Neural progenitor cell (in vitro differentiated cells): ENCODE data around the gene NCOA4. TPM values are rescaled to one million over a fixed set of nuclear protein-coding genes. Genes with fewer than 3 reads are reported as not detected.
"Not testable (repeated sequence)": the region's sequence is repeated elsewhere in the genome, so short reads cannot be mapped to it uniquely, and the experiment has no call there.

Source experiments
- DNase-seq: peaks from one replicate; pipeline ENCODE4 v3.0.0-alpha.2; 2016; ENCODE audit warnings: low spot score
- H2AFZ ChIP-seq: fragments of 200-600 bp; sonication (generic); replicated peaks from 2 replicates; pipeline ENCODE4 v1.6.1; 2016; ENCODE audit warnings: antibody characterized with exemption
- H3F3A ChIP-seq: fragments of 200-600 bp; sonication (generic); 2 replicates; pipeline ENCODE4 v1.6.1; 2016; ENCODE audit warnings: antibody characterized with exemption, low read depth
- H3K27ac ChIP-seq: fragments of 200-600 bp; sonication (generic); 2 replicates; pipeline ENCODE4 v1.5.1; 2016; ENCODE audit warnings: mild to moderate bottlenecking
- H3K27me3 ChIP-seq: fragments of 200-600 bp; sonication (generic); 2 replicates; pipeline ENCODE4 v1.6.1; 2016; ENCODE audit warnings: mild to moderate bottlenecking, moderate library complexity
- H3K36me3 ChIP-seq: fragments of 200-600 bp; sonication (generic); 2 replicates; pipeline ENCODE4 v1.5.1; 2016
- H3K4me1 ChIP-seq: fragments of 200-600 bp; sonication (generic); 2 replicates; pipeline ENCODE4 v1.6.1; 2016; ENCODE audit warnings: mixed run types
- H3K4me2 ChIP-seq: fragments of 200-600 bp; sonication (generic); 2 replicates; pipeline ENCODE4 v1.6.1; 2016
- H3K4me3 ChIP-seq: fragments of 200-600 bp; sonication (generic); 2 replicates; pipeline ENCODE4 v1.5.1; 2016
- H3K79me2 ChIP-seq: fragments of 200-600 bp; sonication (generic); 2 replicates; pipeline ENCODE4 v1.6.1; 2016; ENCODE audit warnings: low read depth
- H3K9ac ChIP-seq: fragments of 200-600 bp; sonication (generic); 2 replicates; pipeline ENCODE4 v1.6.1; 2016
- H3K9me3 ChIP-seq: fragments of 200-600 bp; sonication (generic); 2 replicates; pipeline ENCODE4 v1.5.1; 2016; ENCODE audit warnings: low read depth
- H4K20me1 ChIP-seq: fragments of 200-600 bp; sonication (generic); 2 replicates; pipeline ENCODE4 v1.6.1; 2016; ENCODE audit warnings: low read depth
- H3K27ac Mint-ChIP-seq: 3 replicates; pipeline ENCODE4 v1.8.0; 2021; ENCODE audit warnings: mixed read lengths
- H3K27me3 Mint-ChIP-seq: 2 replicates; pipeline ENCODE4 v1.8.0; 2022; ENCODE audit warnings: low read depth, mild to moderate bottlenecking, inconsistent platforms, moderate library complexity, mixed read lengths; ENCODE audit not compliant: insufficient read depth
- H3K36me3 Mint-ChIP-seq: 3 replicates; pipeline ENCODE4 v1.8.0; 2021; ENCODE audit warnings: mixed read lengths
- H3K4me1 Mint-ChIP-seq: 3 replicates; pipeline ENCODE4 v1.8.0; 2021; ENCODE audit warnings: mixed read lengths
- H3K4me3 Mint-ChIP-seq: 3 replicates; pipeline ENCODE4 v1.8.0; 2021; ENCODE audit warnings: mild to moderate bottlenecking, moderate library complexity, mixed read lengths
- H3K9me3 Mint-ChIP-seq: 3 replicates; pipeline ENCODE4 v1.8.0; 2020; ENCODE audit warnings: mixed read lengths
- CTCF ChIP-seq: fragments of 200-600 bp; sonication (generic); IDR thresholded peaks from 2 replicates; pipeline ENCODE4 v1.5.1; 2017; ENCODE audit warnings: antibody characterized with exemption, mild to moderate bottlenecking
- EZH2 ChIP-seq: fragments of 200-600 bp; sonication (generic); IDR thresholded peaks from 2 replicates; pipeline ENCODE4 v1.6.1; 2017; ENCODE audit warnings: antibody characterized with exemption, mild to moderate bottlenecking, moderate library complexity
- EZH2phosphoT487 ChIP-seq: fragments of 200-600 bp; sonication (generic); IDR thresholded peaks from 2 replicates; pipeline ENCODE4 v1.6.1; 2017; ENCODE audit warnings: antibody characterized with exemption
- total RNA-seq: library from RNA; depleted of rRNA; stranded (reverse); fragments of >200 nt; gene quantifications from 2 replicates; pipeline ENCODE4 v1.2.3, GENCODE V29; 2015; ENCODE audit warnings: low replicate concordance

The NCOA4 gene
- total RNA-seq, 1 donor from 2014 or later: 91.7 TPM

GRCh38 chr10:46052057-46052790, 21.8 kb upstream of the NCOA4 start:
- H2AFZ ChIP-seq: peak overlapping the region; percentile 27

GRCh38 chr10:46050941-46051623, 20.7 kb upstream of the NCOA4 start:
- Histone ChIP-seq H3K27ac (no peak overlapping the region), H3K4me3 (no peak overlapping the region), H3K4me1 (peaks cover 16% of the 10 kb centered on the region), H2AFZ (no peak overlapping the region), H3K27me3 (peaks cover 10% of the 10 kb centered on the region), H4K20me1 (no peaks in the 10 kb centered on the region), H3F3A (peaks cover 9% of the 10 kb centered on the region), H3K9ac (no peak overlapping the region), H3K4me2 (no peak overlapping the region), H3K79me2 (no peaks in the 10 kb centered on the region), H3K9me3 (no peaks in the 10 kb centered on the region), H3K36me3 (no peaks in the 10 kb centered on the region)
- Mint-ChIP-seq H3K4me3 (no peak overlapping the region), H3K4me1 (peaks cover 4% of the 10 kb centered on the region), H3K27me3 (peaks cover 9% of the 10 kb centered on the region), H3K9me3 (no peaks in the 10 kb centered on the region), H3K36me3 (no peaks in the 10 kb centered on the region), H3K27ac (no peak overlapping the region)
- TF ChIP-seq EZH2: no peak
- TF ChIP-seq EZH2phosphoT487: no peak
- no peak for TF ChIP-seq CTCF
- no peak for DNase-seq

More at GRCh38 chr10:46052057-46052790, 21.8 kb upstream of the NCOA4 start:
- H3K9me3 Mint-ChIP-seq: peaks cover 4% of the 10 kb centered on the region
- no peaks in the 10 kb centered on the region for H3K79me2 ChIP-seq
- H3K27ac ChIP-seq: peak overlapping the region; percentile 9
- DNase-seq: peak; percentile 51
- no peak overlapping the region for H3K9ac ChIP-seq
- H3K4me1 ChIP-seq: peaks cover 16% of the 10 kb centered on the region
- no peaks in the 10 kb centered on the region for H4K20me1 ChIP-seq
- no peak overlapping the region for H3K4me3 ChIP-seq
- peaks cover 10% of the 10 kb centered on the region for H3K27me3 ChIP-seq
- no peak overlapping the region for H3K27ac Mint-ChIP-seq
- H3K4me1 Mint-ChIP-seq: peaks cover 4% of the 10 kb centered on the region
- no peaks in the 10 kb centered on the region for H3K9me3 ChIP-seq
- H3K4me2 ChIP-seq: peak overlapping the region; percentile 6
- no peaks in the 10 kb centered on the region for H3K36me3 Mint-ChIP-seq
- TF ChIP-seq EZH2 (no peak), CTCF (no peak), EZH2phosphoT487 (no peak)
- peaks cover 9% of the 10 kb centered on the region for H3F3A ChIP-seq
- H3K4me3 Mint-ChIP-seq: no peak overlapping the region
- H3K27me3 Mint-ChIP-seq: peaks cover 7% of the 10 kb centered on the region
- no peaks in the 10 kb centered on the region for H3K36me3 ChIP-seq

GRCh38 chr10:46049497-46049831, 19.0 kb upstream of the NCOA4 start:
- H3K27me3 Mint-ChIP-seq, H3K36me3 Mint-ChIP-seq, H3K27ac ChIP-seq, H3K9me3 ChIP-seq, H3K4me3 Mint-ChIP-seq, H3K27me3 ChIP-seq, H3K4me3 ChIP-seq, H2AFZ ChIP-seq, H3K36me3 ChIP-seq, H3K79me2 ChIP-seq, DNase-seq, H3K4me1 Mint-ChIP-seq, H4K20me1 ChIP-seq, H3K9me3 Mint-ChIP-seq, H3K27ac Mint-ChIP-seq, H3F3A ChIP-seq, H3K9ac ChIP-seq, H3K4me2 ChIP-seq: not testable (repeated sequence)
- H3K4me1 ChIP-seq: peaks cover 16% of the 10 kb centered on the region

GRCh38 chr10:46048152-46048551, 17.7 kb upstream of the NCOA4 start:
- no peaks in the 10 kb centered on the region for H3K36me3 ChIP-seq
- peaks cover 8% of the 10 kb centered on the region for H3K27me3 Mint-ChIP-seq
- H2AFZ ChIP-seq: no peak overlapping the region
- no peak overlapping the region for H3K27ac ChIP-seq
- H3K36me3 Mint-ChIP-seq: no peaks in the 10 kb centered on the region
- H3K4me2 ChIP-seq: no peak overlapping the region
- no peaks in the 10 kb centered on the region for H3K27me3 ChIP-seq
- peaks cover 16% of the 10 kb centered on the region for H3K4me1 ChIP-seq
- H3F3A ChIP-seq: peaks cover 9% of the 10 kb centered on the region
- H3K9me3 ChIP-seq: no peaks in the 10 kb centered on the region
- no peak overlapping the region for H3K4me3 ChIP-seq
- no peak overlapping the region for H3K4me3 Mint-ChIP-seq
- peaks cover 4% of the 10 kb centered on the region for H3K4me1 Mint-ChIP-seq
- no peaks in the 10 kb centered on the region for H3K79me2 ChIP-seq
- no peak for TF ChIP-seq CTCF
- no peak for TF ChIP-seq EZH2
- no peak for TF ChIP-seq EZH2phosphoT487
- DNase-seq: no peak
- H3K9ac ChIP-seq: no peak overlapping the region
- no peaks in the 10 kb centered on the region for H4K20me1 ChIP-seq
- H3K27ac Mint-ChIP-seq: no peak overlapping the region
- no peaks in the 10 kb centered on the region for H3K9me3 Mint-ChIP-seq
